IgD-negative memory B cell (primary cell): Measurements from ENCODE around the gene STYXL1. TPM values are rescaled to one million over a fixed set of nuclear protein-coding genes. Genes with fewer than 3 reads are reported as not detected.

Source experiments
- H3K27ac Mint-ChIP-seq, 3 donors: one replicate each; pipeline ENCODE4 v1.8.0; 2020 to 2022; ENCODE audit warnings: mild to moderate bottlenecking in 3 of 3, mixed read lengths in 3 of 3, moderate library complexity in 1 of 3
- H3K27me3 Mint-ChIP-seq: one replicate; pipeline ENCODE4 v1.8.0; 2021; ENCODE audit warnings: mixed read lengths
- H3K36me3 Mint-ChIP-seq: one replicate; pipeline ENCODE4 v1.8.0; 2020; ENCODE audit warnings: mild to moderate bottlenecking, mixed read lengths
- H3K4me1 Mint-ChIP-seq, 3 donors: one replicate each; pipeline ENCODE4 v1.8.0; 2020 to 2022; ENCODE audit warnings: mixed read lengths in 3 of 3, mild to moderate bottlenecking in 1 of 3
- H3K4me3 Mint-ChIP-seq, 4 donors: one replicate each; pipeline ENCODE4 v1.8.0; 2020 to 2022; ENCODE audit warnings: mild to moderate bottlenecking in 4 of 4, mixed read lengths in 4 of 4, moderate library complexity in 3 of 4
- H3K9me3 Mint-ChIP-seq, 3 donors: one replicate each; pipeline ENCODE4 v1.8.0; 2020 to 2021; ENCODE audit warnings: mixed read lengths in 3 of 3, mild to moderate bottlenecking in 1 of 3
- polyA plus RNA-seq: library from polyadenylated mRNA; unstranded; fragments of 300-500 nt; fragmentation: Illumina TruSeq; gene quantifications from one replicate; pipeline ENCODE4 v1.2.3, GENCODE V29; 2021

Gene STYXL1
- polyA plus RNA-seq, 1 donor from 2014 or later = 63.2 TPM

DNA sequence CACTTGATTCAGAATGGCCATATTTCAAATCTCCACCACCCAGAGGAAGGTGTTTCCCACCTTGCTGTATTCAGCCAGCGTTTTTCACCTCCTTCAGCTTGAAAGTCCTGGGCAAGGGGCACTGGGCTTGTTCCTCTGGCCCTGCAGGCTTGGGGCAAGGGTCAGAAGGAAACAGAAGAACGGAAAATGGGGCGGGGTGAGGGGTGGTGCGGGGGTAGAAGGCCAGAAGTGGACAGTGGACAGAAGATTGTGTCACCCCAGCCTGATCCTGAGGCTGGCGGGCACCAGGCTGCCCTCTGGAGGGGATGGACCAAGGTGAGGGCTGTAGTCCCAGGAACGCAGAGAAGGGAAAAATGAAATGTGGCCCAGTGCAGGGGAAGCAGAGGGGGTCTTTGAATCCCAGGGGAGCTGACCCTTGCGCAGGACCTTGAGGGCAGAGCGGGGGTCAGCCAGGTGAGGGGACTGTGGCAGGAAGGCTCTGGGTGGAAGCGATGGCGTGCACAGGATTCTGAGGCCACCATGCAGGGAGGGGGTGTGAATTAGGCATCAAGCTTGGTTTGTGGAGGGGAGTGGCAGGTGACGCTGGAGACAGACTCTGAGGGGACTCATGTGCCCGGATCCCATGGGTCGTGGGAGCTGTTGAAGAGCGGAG, 76.4 kb downstream of the STYXL1 start:
- Mint-ChIP-seq H3K36me3 (peaks cover 9% of the 10 kb centered on the region), H3K9me3 (no peaks in the 10 kb centered on the region), H3K27ac (no peak overlapping the region), H3K4me1 (no peaks in the 10 kb centered on the region), H3K27me3 (no peaks in the 10 kb centered on the region), H3K4me3 (no peak overlapping the region)

- H3K4me1 Mint-ChIP-seq = no peaks in the 10 kb centered on the region
- H3K36me3 Mint-ChIP-seq = peaks cover 9% of the 10 kb centered on the region
Measured at GRCh38 chr7:75969704-75970498, 77.9 kb downstream of the STYXL1 start.

GRCh38 chr7:75969182-75969581, 78.6 kb downstream of the STYXL1 start:
- Mint-ChIP-seq H3K27ac (no peak overlapping the region), H3K9me3 (no peaks in the 10 kb centered on the region), H3K4me3 (no peak overlapping the region), H3K4me1 (no peaks in the 10 kb centered on the region), H3K36me3 (peaks cover 8% of the 10 kb centered on the region), H3K27me3 (no peaks in the 10 kb centered on the region)

More at GRCh38 chr7:75969704-75970498, 77.9 kb downstream of the STYXL1 start:
- Mint-ChIP-seq H3K27me3 (no peaks in the 10 kb centered on the region), H3K9me3 (no peaks in the 10 kb centered on the region), H3K27ac (no peak overlapping the region), H3K4me3 (no peak overlapping the region)

- Mint-ChIP-seq H3K27ac (no peak overlapping the region), H3K9me3 (no peaks in the 10 kb centered on the region), H3K4me3 (no peak overlapping the region), H3K36me3 (peaks cover 8% of the 10 kb centered on the region), H3K27me3 (no peaks in the 10 kb centered on the region), H3K4me1 (no peaks in the 10 kb centered on the region)
Measured at GRCh38 chr7:75968561-75969001, 79.2 kb downstream of the STYXL1 start.

- Mint-ChIP-seq H3K9me3 (no peaks in the 10 kb centered on the region), H3K4me3 (no peak overlapping the region), H3K27me3 (no peaks in the 10 kb centered on the region), H3K27ac (no peak overlapping the region), H3K4me1 (no peaks in the 10 kb centered on the region), H3K36me3 (peaks cover 11% of the 10 kb centered on the region)
Measured at GRCh38 chr7:75968012-75968411, 79.8 kb downstream of the STYXL1 start.

DNA sequence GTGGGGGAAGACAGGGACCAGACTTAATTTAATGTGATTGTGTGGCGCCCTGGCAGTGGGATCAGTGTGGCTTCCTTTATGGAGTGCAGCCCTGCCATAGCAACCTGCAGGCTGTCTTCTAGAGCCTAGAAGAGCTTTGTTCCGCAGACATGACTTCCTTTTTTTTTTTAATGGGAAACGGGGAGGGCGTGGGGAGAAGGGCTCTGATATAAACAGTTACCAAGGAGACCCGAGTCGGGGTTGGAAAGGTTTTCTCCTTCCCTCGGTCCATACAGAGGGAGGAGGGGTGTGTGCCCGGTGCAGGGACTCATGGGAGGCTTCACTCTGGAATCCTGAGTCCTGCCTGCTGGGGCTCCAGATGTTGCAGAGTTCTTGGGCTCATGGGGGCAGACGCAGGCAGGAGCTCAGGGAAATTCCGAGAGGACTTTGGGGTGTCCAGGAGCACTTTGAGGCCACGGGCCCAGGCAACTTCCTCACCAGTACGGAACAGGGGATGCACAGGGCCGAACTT, 80.3 kb downstream of the STYXL1 start:
- Mint-ChIP-seq H3K4me1 (no peaks in the 10 kb centered on the region), H3K36me3 (peaks cover 13% of the 10 kb centered on the region), H3K9me3 (no peaks in the 10 kb centered on the region), H3K27ac (no peak overlapping the region), H3K27me3 (no peaks in the 10 kb centered on the region), H3K4me3 (no peak overlapping the region)

- H3K36me3 Mint-ChIP-seq = peaks cover 12% of the 10 kb centered on the region
- H3K4me3 Mint-ChIP-seq = no peak overlapping the region
- H3K27me3 Mint-ChIP-seq = no peaks in the 10 kb centered on the region
- H3K4me1 Mint-ChIP-seq = no peaks in the 10 kb centered on the region
- H3K27ac Mint-ChIP-seq = peak overlapping the region in 2 of 3 donors; percentile 13 to 53
- no peaks in the 10 kb centered on the region for H3K9me3 Mint-ChIP-seq
Measured at GRCh38 chr7:75967055-75967454, 80.7 kb downstream of the STYXL1 start.

DNA sequence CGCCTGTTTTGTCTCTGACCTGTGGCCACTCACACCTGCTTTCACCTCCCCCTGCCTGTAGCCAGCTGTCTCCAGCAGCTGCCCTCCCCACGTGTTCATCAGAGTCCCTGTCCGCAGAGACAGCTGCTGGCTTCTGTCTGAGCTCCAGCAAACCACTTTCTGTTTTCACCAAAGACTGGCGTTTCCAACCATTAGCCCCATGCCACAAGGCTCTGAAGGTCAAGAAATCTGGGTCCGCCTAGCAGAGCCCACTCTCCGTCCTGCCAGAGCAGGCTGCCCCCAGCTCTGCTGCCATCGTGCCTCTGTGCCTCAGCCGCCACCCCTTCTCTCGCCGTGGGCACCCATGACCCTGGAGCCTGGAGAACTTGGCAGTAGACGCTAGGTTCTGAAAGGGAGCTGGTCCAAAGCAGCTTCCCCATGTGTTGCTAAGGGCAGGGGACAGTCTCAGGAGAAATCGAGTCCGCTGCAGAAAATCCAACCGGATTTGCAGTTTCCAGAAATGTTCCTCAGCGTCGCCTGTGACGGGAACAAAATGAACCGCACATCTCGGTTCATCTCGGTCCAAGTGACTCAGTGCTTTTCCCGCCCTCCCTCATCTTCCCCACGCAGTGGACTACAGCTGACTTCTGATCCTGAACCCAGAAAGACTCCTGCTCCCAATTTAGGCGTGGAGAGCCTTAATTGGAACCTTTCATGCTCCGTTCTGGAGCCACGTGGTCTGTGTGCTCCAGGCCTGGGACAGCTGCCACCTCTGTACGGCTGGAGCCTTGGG, 81.4 kb downstream of the STYXL1 start:
- Mint-ChIP-seq H3K27ac (no peak overlapping the region), H3K4me3 (no peak overlapping the region)

DNA sequence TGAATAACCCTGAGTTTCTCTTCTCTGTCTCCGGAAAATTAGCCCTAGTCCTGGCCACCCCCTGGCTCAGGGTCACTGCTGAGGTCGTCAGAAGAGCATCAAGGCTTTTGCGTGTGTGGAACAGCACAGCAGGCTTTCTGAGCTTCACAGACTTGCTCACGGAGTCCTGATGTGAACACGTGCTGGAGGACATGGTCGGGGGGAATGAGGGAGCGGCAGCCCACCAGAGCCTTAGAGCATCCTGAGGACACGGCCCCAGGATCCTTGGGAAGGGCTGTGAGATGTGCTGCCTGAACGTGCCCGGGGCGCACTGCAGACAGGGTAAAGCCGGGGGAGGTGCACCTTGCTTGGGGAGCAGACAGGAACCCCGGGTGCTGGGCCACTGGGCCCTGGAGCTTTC, 82.2 kb downstream of the STYXL1 start:
- Mint-ChIP-seq H3K9me3 (no peaks in the 10 kb centered on the region), H3K27me3 (no peaks in the 10 kb centered on the region), H3K4me1 (no peaks in the 10 kb centered on the region), H3K36me3 (peaks cover 11% of the 10 kb centered on the region), H3K27ac (peak overlapping the region in 1 of 3 donors; percentile 24), H3K4me3 (no peak overlapping the region)

More for the DNA sequence above, 81.4 kb downstream of the STYXL1 start:
- Mint-ChIP-seq H3K9me3 (no peaks in the 10 kb centered on the region), H3K4me1 (no peaks in the 10 kb centered on the region), H3K27me3 (no peaks in the 10 kb centered on the region), H3K36me3 (peaks cover 11% of the 10 kb centered on the region)

GRCh38 chr7:75963381-75963995, 84.3 kb downstream of the STYXL1 start:
- H3K4me3 Mint-ChIP-seq = no peak overlapping the region
- no peaks in the 10 kb centered on the region for H3K4me1 Mint-ChIP-seq
- no peaks in the 10 kb centered on the region for H3K27me3 Mint-ChIP-seq
- no peaks in the 10 kb centered on the region for H3K9me3 Mint-ChIP-seq
- no peak overlapping the region for H3K27ac Mint-ChIP-seq
- H3K36me3 Mint-ChIP-seq = peaks cover 8% of the 10 kb centered on the region

- Mint-ChIP-seq H3K27me3 (no peaks in the 10 kb centered on the region), H3K27ac (peak overlapping the region in 1 of 3 donors; percentile 3)
Measured at GRCh38 chr7:75962607-75963380, 85.0 kb downstream of the STYXL1 start.

GRCh38 chr7:75961218-75961617, 86.6 kb downstream of the STYXL1 start:
- no peak overlapping the region for H3K27ac Mint-ChIP-seq
- H3K4me1 Mint-ChIP-seq = no peaks in the 10 kb centered on the region
- no peak overlapping the region for H3K4me3 Mint-ChIP-seq
- H3K27me3 Mint-ChIP-seq = no peaks in the 10 kb centered on the region
- H3K36me3 Mint-ChIP-seq = peaks cover 8% of the 10 kb centered on the region
- H3K9me3 Mint-ChIP-seq = no peaks in the 10 kb centered on the region

More at GRCh38 chr7:75962607-75963380, 85.0 kb downstream of the STYXL1 start:
- Mint-ChIP-seq H3K9me3 (no peaks in the 10 kb centered on the region), H3K36me3 (peaks cover 8% of the 10 kb centered on the region), H3K4me3 (no peak overlapping the region), H3K4me1 (no peaks in the 10 kb centered on the region)

- Mint-ChIP-seq H3K27me3 (no peaks in the 10 kb centered on the region), H3K36me3 (peaks cover 8% of the 10 kb centered on the region), H3K27ac (no peak overlapping the region), H3K9me3 (no peaks in the 10 kb centered on the region), H3K4me1 (no peaks in the 10 kb centered on the region), H3K4me3 (no peak overlapping the region)
Measured at GRCh38 chr7:75960372-75960771, 87.4 kb downstream of the STYXL1 start.
